ENCODE measurements around the gene ARHGEF4.

The ARHGEF4 gene

GRCh38 chr2:130920415-130921163, 83.9 kb downstream of the ARHGEF4 start:
- DNase-seq (ENCODE audit: low read depth) = peak; percentile 20

GRCh38 chr2:130921164-130921476, 84.4 kb downstream of the ARHGEF4 start:
- DNase-seq (ENCODE audit: low read depth) = no peak

GRCh38 chr2:130922417-130922816, 85.7 kb downstream of the ARHGEF4 start:
- DNase-seq (ENCODE audit: low read depth) = no peak

GRCh38 chr2:130928385-130928784, 91.7 kb downstream of the ARHGEF4 start:
- no peak for DNase-seq (ENCODE audit: low read depth)

GRCh38 chr2:130930740-130931659, 94.3 kb downstream of the ARHGEF4 start:
- no peak for DNase-seq (ENCODE audit: low read depth)

- no peak for DNase-seq (ENCODE audit: low read depth)
Measured at GRCh38 chr2:130933501-130933900, 96.8 kb downstream of the ARHGEF4 start.

- DNase-seq (ENCODE audit: low read depth) = no peak
Measured at GRCh38 chr2:130936451-130936850, 99.7 kb downstream of the ARHGEF4 start.

- DNase-seq (ENCODE audit: low read depth) = no peak
Measured at GRCh38 chr2:130947967-130948366, 111.3 kb downstream of the ARHGEF4 start.

GRCh38 chr2:130949954-130950353, 113.2 kb downstream of the ARHGEF4 start:
- DNase-seq (ENCODE audit: low read depth) = no peak

- no peak for DNase-seq (ENCODE audit: low read depth)
Measured at GRCh38 chr2:130951018-130951417, 114.3 kb downstream of the ARHGEF4 start.

- DNase-seq (ENCODE audit: low read depth) = no peak
Measured at GRCh38 chr2:130954873-130955272, 118.2 kb downstream of the ARHGEF4 start.

- DNase-seq (ENCODE audit: low read depth) = no peak
Measured at GRCh38 chr2:130957915-130958314, 121.2 kb downstream of the ARHGEF4 start.

GRCh38 chr2:130963196-130963848, 126.6 kb downstream of the ARHGEF4 start:
- DNase-seq (ENCODE audit: low read depth) = no peak

GRCh38 chr2:130963849-130964793, 127.4 kb downstream of the ARHGEF4 start:
- DNase-seq (ENCODE audit: low read depth) = no peak

- no peak for DNase-seq (ENCODE audit: low read depth)
Measured at GRCh38 chr2:130964931-130965330, 128.2 kb downstream of the ARHGEF4 start.

GRCh38 chr2:130966149-130966774, 129.5 kb downstream of the ARHGEF4 start:
- DNase-seq (ENCODE audit: low read depth) = no peak

- no peak for DNase-seq (ENCODE audit: low read depth)
Measured at GRCh38 chr2:130966775-130967490, 130.2 kb downstream of the ARHGEF4 start.

- no peak for DNase-seq (ENCODE audit: low read depth)
Measured at GRCh38 chr2:130972410-130972809, 135.7 kb downstream of the ARHGEF4 start.

GRCh38 chr2:130975729-130976128, 139.0 kb downstream of the ARHGEF4 start:
- no peak for DNase-seq (ENCODE audit: low read depth)

GRCh38 chr2:130976591-130977237, 140.0 kb downstream of the ARHGEF4 start:
- no peak for DNase-seq (ENCODE audit: low read depth)

All from HS-27A (cell line).